A549 (cell line): ENCODE data around the gene ACD. TPM values are rescaled to one million over a fixed set of nuclear protein-coding genes. Genes with fewer than 3 reads are reported as not detected.

Experiments used
- ATAC-seq, 2 experiments: fragments of 200-7000 bp in 1 of 2; fragments of >200 bp in 1 of 2; cut with Nextera tagmentation in 1 of 2; cut with Tn5 transposase in 1 of 2; 3 replicates each; pipeline versions ENCODE4 v1.8.0 to v1.9.1; 2018 to 2020; ENCODE audit warnings: mild to moderate bottlenecking in 1 of 2, moderate library complexity in 1 of 2
- CTCF ChIA-PET: fragments of 300-600 bp; sonication (Branson Sonifier 250); formaldehyde crosslinking; extraction: SDS; loops from one replicate; lab custom pipeline; 2021; ENCODE audit warnings: antibody characterized with exemption, inconsistent platforms; lab: Yijun Ruan, JAX
- POLR2A ChIA-PET: fragments of 350-600 bp; formaldehyde crosslinking; extraction: SDS; loops from one replicate; lab custom pipeline; 2021; ENCODE audit warnings: antibody characterized with exemption, inconsistent platforms; lab: Yijun Ruan, JAX
- DNase-seq, 2 experiments: peaks; one replicate each; pipeline versions ENCODE4 v3.0.0 to v3.0.0-alpha.2; 2011 to 2016; ENCODE audit warnings: low read depth in 1 of 2, low spot score in 1 of 2
- FAIRE-seq: peaks from 2 replicates; lab custom pipeline; 2011; peaks lifted over from hg19 to GRCh38; lab: Jason Lieb, UNC
- H3K27ac ChIP-seq, 2 experiments: fragments of >200 bp; sonication (Bioruptor Twin); formaldehyde crosslinking; 3 replicates each; pipeline ENCODE4 v1.5.1; 2016 to 2017
- H3K4me1 ChIP-seq: fragments of >200 bp; sonication (Bioruptor Twin); formaldehyde crosslinking; 3 replicates; pipeline ENCODE4 v1.6.1; 2016
- H3K4me2 ChIP-seq: fragments of >200 bp; sonication (Bioruptor Twin); formaldehyde crosslinking; 3 replicates; pipeline ENCODE4 v1.6.1; 2016
- H3K4me3 ChIP-seq: fragments of >200 bp; sonication (Bioruptor Twin); formaldehyde crosslinking; 3 replicates; pipeline ENCODE4 v1.5.1; 2016
- H3K9me3 ChIP-seq: fragments of >200 bp; sonication (Bioruptor Twin); formaldehyde crosslinking; 3 replicates; pipeline ENCODE4 v1.6.1; 2016
- BCL3 ChIP-seq: fragments of >200 bp; sonication (Bioruptor Twin); formaldehyde crosslinking; IDR thresholded peaks from 3 replicates; pipeline ENCODE4 v1.6.1; 2016
- CBX2 ChIP-seq: fragments of 200-600 bp; sonication (generic); IDR thresholded peaks from 2 replicates; pipeline ENCODE4 v1.6.1; 2016; ENCODE audit warnings: low read depth, mild to moderate bottlenecking, borderline replicate concordance
- E2F6 ChIP-seq: IDR thresholded peaks from 2 replicates; pipeline ENCODE4 v1.6.1; 2012; ENCODE audit warnings: low read depth, borderline replicate concordance
- EHMT2 ChIP-seq: fragments of 200-600 bp; sonication (generic); IDR thresholded peaks from 2 replicates; pipeline ENCODE4 v1.6.1; 2016; ENCODE audit warnings: antibody characterized with exemption, low read depth, mild to moderate bottlenecking, moderate library complexity
- ESRRA ChIP-seq: fragments of 150-350 bp; IDR thresholded peaks from 2 replicates; pipeline ENCODE4 v1.6.1; 2014; ENCODE audit warnings: mild to moderate bottlenecking, low read length, borderline replicate concordance
- FOSB ChIP-seq: fragments of 250-450 bp; sonication (Bioruptor Pico); IDR thresholded peaks from 2 replicates; pipeline ENCODE4 v1.5.0; 2020; ENCODE audit warnings: mild to moderate bottlenecking, moderate library complexity
- FOSL2 ChIP-seq, 2 experiments: fragments of 450-650 bp in 1 of 2; fragments of >200 bp in 1 of 2; sonication (Bioruptor Twin) in 1 of 2; formaldehyde crosslinking; IDR thresholded peaks; 2 replicates each; pipeline versions ENCODE4 v1.5.0 to v1.6.1; 2016 to 2020; ENCODE audit warnings: mild to moderate bottlenecking in 1 of 2, moderate library complexity in 1 of 2
- GATA3 ChIP-seq: IDR thresholded peaks from 2 replicates; pipeline ENCODE4 v1.6.1; 2012; ENCODE audit warnings: borderline replicate concordance
- HEYL ChIP-seq: fragments of 250-450 bp; sonication (Bioruptor Pico); IDR thresholded peaks from 2 replicates; pipeline ENCODE4 v1.8.0; 2021; ENCODE audit warnings: mild to moderate bottlenecking, moderate library complexity
- HMGXB4 ChIP-seq: fragments of 250-450 bp; sonication (Bioruptor Pico); IDR thresholded peaks from 2 replicates; pipeline ENCODE4 v1.5.0; 2021; ENCODE audit warnings: mild to moderate bottlenecking, moderate library complexity, borderline replicate concordance
- HOXA7 ChIP-seq: fragments of 250-450 bp; sonication (Bioruptor Pico); IDR thresholded peaks from 2 replicates; pipeline ENCODE4 v1.5.0; 2020; ENCODE audit warnings: mild to moderate bottlenecking, moderate library complexity
- MAFK ChIP-seq: fragments of 450-650 bp; IDR thresholded peaks from 2 replicates; pipeline ENCODE4 v1.6.1; 2014; ENCODE audit not compliant: partially characterized antibody
- MAX ChIP-seq: IDR thresholded peaks from 2 replicates; pipeline ENCODE4 v1.6.1; 2012
- NFE2L2 ChIP-seq: fragments of 150-350 bp; conservative IDR thresholded peaks from 2 replicates; pipeline ENCODE4 v1.6.1; 2014; ENCODE audit warnings: low read length
- PBX3 ChIP-seq: IDR thresholded peaks from 2 replicates; pipeline ENCODE4 v1.6.1; 2012
- RCOR1 ChIP-seq: fragments of 150-350 bp; IDR thresholded peaks from 2 replicates; pipeline ENCODE4 v1.6.1; 2014; ENCODE audit warnings: antibody characterized with exemption, low read length, low read depth
- SMC3 ChIP-seq: fragments of >200 bp; sonication (Bioruptor Twin); formaldehyde crosslinking; IDR thresholded peaks from 3 replicates; pipeline ENCODE4 v1.6.1; 2018; ENCODE audit warnings: inconsistent platforms
- TFCP2L1 ChIP-seq: fragments of 250-450 bp; sonication (Bioruptor Pico); IDR thresholded peaks from 2 replicates; pipeline ENCODE4 v1.5.0; 2021; ENCODE audit warnings: mild to moderate bottlenecking
- TP53 ChIP-seq: fragments of 250-450 bp; sonication (Bioruptor Pico); IDR thresholded peaks from 2 replicates; pipeline ENCODE4 v1.5.0; 2021; ENCODE audit warnings: mild to moderate bottlenecking, moderate library complexity
- USF2 ChIP-seq: fragments of 450-650 bp; IDR thresholded peaks from 2 replicates; pipeline ENCODE4 v1.6.1; 2014; ENCODE audit warnings: antibody characterized with exemption
- ZC3H11A ChIP-seq: fragments of 450-650 bp; IDR thresholded peaks from 2 replicates; pipeline ENCODE4 v1.6.1; 2014; ENCODE audit warnings: antibody characterized with exemption, mild to moderate bottlenecking
- ZNF302 ChIP-seq: fragments of 250-450 bp; sonication (Bioruptor Pico); IDR thresholded peaks from 2 replicates; pipeline ENCODE4 v1.9.0; 2021; ENCODE audit warnings: inconsistent platforms, mild to moderate bottlenecking, moderate library complexity
- ZSCAN20 ChIP-seq: fragments of 250-450 bp; sonication (Bioruptor Pico); IDR thresholded peaks from 2 replicates; pipeline ENCODE4 v1.8.0; 2022; ENCODE audit warnings: mild to moderate bottlenecking, moderate library complexity
- WGBS: methylation state at CpG from one replicate; pipeline ENCODE4 v1.1.6; 2017; ENCODE audit errors: missing lambda C conversion rate; 5-methylcytosine and 5-hydroxymethylcytosine counted together
- polyA plus RNA-seq, 4 experiments: library from polyadenylated mRNA; depleted of rRNA in 3 of 4; stranded (reverse); fragments of >200 nt; fragmentation: RNase III in 1 of 4; extraction: RNeasy Plus Mini Kit Qiagen cat#74134 plus additional on column Dnase treatment in 1 of 4; gene quantifications; 2 replicates in 3 of 4; 3 replicates in 1 of 4; pipeline ENCODE4 v1.2.3, GENCODE V29; 2011 to 2017

ACD gene
- polyA plus RNA-seq, 2 of the 4 experiments (the other 2 are of a cell fraction): 19.4 to 26.4 TPM

- TF ChIP-seq ZNF302 (CRISPR knock-in tag) (no peak), ESRRA (no peak), FOSB (CRISPR knock-in tag) (no peak), GATA3 (no peak), ZC3H11A (no peak), HEYL (CRISPR knock-in tag) (no peak), BCL3 (no peak), NFE2L2 (no peak), E2F6 (no peak), MAFK (no peak), ZSCAN20 (CRISPR knock-in tag) (no peak)
- H3K4me2 ChIP-seq: no peak overlapping the region
- ATAC-seq (no peak), FAIRE-seq (no peak), DNase-seq (no peak)
- H3K4me3 ChIP-seq: no peak overlapping the region
- POLR2A ChIA-PET: no interaction called here
- WGBS: 82% methylated on average over 4 of the region's 4 CpGs
- CTCF ChIA-PET: interaction anchor here (0.6 kb wide), 1 partner anchor 348 kb away, joined by 3 read pairs; no protein-coding TSS in a partner anchor
- no peak overlapping the region for H3K27ac ChIP-seq
- no peaks in the 10 kb centered on the region for H3K4me1 ChIP-seq
- peaks cover 10% of the 10 kb centered on the region for H3K9me3 ChIP-seq
These were observed 42.1 kb upstream of the ACD start for GRCh38 chr16:67702130-67702529.

GRCh38 chr16:67701420-67701819, 41.4 kb upstream of the ACD start:
- Histone ChIP-seq H3K27ac (no peak overlapping the region), H3K9me3 (peaks cover 10% of the 10 kb centered on the region), H3K4me1 (no peaks in the 10 kb centered on the region), H3K4me3 (no peak overlapping the region), H3K4me2 (no peak overlapping the region)
- ChIA-PET CTCF (interaction anchor here (1.1 kb wide), 1 partner anchor 308 kb away, joined by 4 read pairs; no protein-coding TSS in a partner anchor), POLR2A (interaction anchor here (0.7 kb wide), 1 partner anchor 165 kb away, joined by 8 read pairs; no protein-coding TSS in a partner anchor)
- TF ChIP-seq FOSL2 (IDR thresholded peaks at IDR 0.05) (no peak), FOSL2 (CRISPR knock-in tag; IDR thresholded peaks at IDR 0.05) (no peak), USF2 (no peak), TFCP2L1 (CRISPR knock-in tag) (no peak), ZNF302 (CRISPR knock-in tag) (no peak), CBX2 (no peak), HMGXB4 (CRISPR knock-in tag) (no peak), MAX (no peak), SMC3 (no peak), TP53 (CRISPR knock-in tag) (no peak), HOXA7 (CRISPR knock-in tag) (no peak), PBX3 (no peak), EHMT2 (no peak), RCOR1 (no peak), NFE2L2 (no peak)
- no peak for ATAC-seq
- FAIRE-seq: no peak
- 86% methylated on average over 1 of the region's 1 CpG for WGBS
- DNase-seq: no peak
